ENCODE measurements around the gene PDIK1L. TPM values are rescaled to one million over a fixed set of nuclear protein-coding genes. Genes with fewer than 3 reads are reported as not detected.
A peak's percentile ranks its signal among the peaks of the same experiment; 100 is the strongest.

PDIK1L gene
- total RNA-seq, 2 experiments from 2014 or later: 21.0 to 25.8 TPM

- H3K4me1 Mint-ChIP-seq: peaks cover 68% of the 10 kb centered on the region
- ChIA-PET POLR2A (interaction anchor here (0.6 to 1.8 kb wide), 4 partner anchors 12 to 576 kb away, joined by 4 to 9 read pairs (median 6); partner anchors contain the start of gene PDIK1L), CTCF (interaction anchor here (0.6 to 2.6 kb wide), 9 partner anchors 13 to 344 kb away, joined by 3 to 21 read pairs (median 5); partner anchors contain the start of genes PDIK1L and ZNF593)
- DNase-seq: peak; percentile 83
- no peaks in the 10 kb centered on the region for H3K9me3 Mint-ChIP-seq
- peak overlapping the region; percentile 99 for H3K27ac Mint-ChIP-seq
- no peaks in the 10 kb centered on the region for H3K27me3 Mint-ChIP-seq
- peaks cover 31% of the 10 kb centered on the region for H3K36me3 Mint-ChIP-seq (ENCODE audit: low read depth)
- H3K4me3 Mint-ChIP-seq: peak overlapping the region; percentile 80
Observed at GRCh38 chr1:26126321-26127084, 14.9 kb downstream of the PDIK1L start.

GRCh38 chr1:26127235-26128163 lies 15.9 kb downstream of the PDIK1L start:
- H3K4me1 Mint-ChIP-seq: peaks cover 66% of the 10 kb centered on the region
- peaks cover 22% of the 10 kb centered on the region for H3K36me3 Mint-ChIP-seq (ENCODE audit: low read depth)
- no peak for DNase-seq

GRCh38 chr1:26129778-26130177 lies 18.2 kb downstream of the PDIK1L start:
- no peaks in the 10 kb centered on the region for H3K27me3 Mint-ChIP-seq

More at GRCh38 chr1:26127235-26128163, 15.9 kb downstream of the PDIK1L start:
- no peaks in the 10 kb centered on the region for H3K9me3 Mint-ChIP-seq
- ChIA-PET CTCF (interaction anchor here (0.6 to 2.6 kb wide), 8 partner anchors 10 to 236 kb away, joined by 3 to 21 read pairs (median 4); partner anchors contain the start of genes PDIK1L and ZNF593), POLR2A (interaction anchor here (1.4 to 1.8 kb wide), 2 partner anchors 11 to 15 kb away, joined by 7 to 9 read pairs; partner anchors contain the start of gene PDIK1L)
- H3K27me3 Mint-ChIP-seq: no peaks in the 10 kb centered on the region
- H3K4me3 Mint-ChIP-seq: peak overlapping the region; percentile 80
- peak overlapping the region; percentile 99 for H3K27ac Mint-ChIP-seq

GRCh38 chr1:26130695-26131094 lies 19.1 kb downstream of the PDIK1L start:
- no peaks in the 10 kb centered on the region for H3K9me3 Mint-ChIP-seq
- DNase-seq: no peak
- no peak overlapping the region for H3K4me3 Mint-ChIP-seq
- no peaks in the 10 kb centered on the region for H3K27me3 Mint-ChIP-seq
- peaks cover 7% of the 10 kb centered on the region for H3K36me3 Mint-ChIP-seq (ENCODE audit: low read depth)
- POLR2A ChIA-PET: no interaction called here
- H3K27ac Mint-ChIP-seq: peak overlapping the region; percentile 47
- H3K4me1 Mint-ChIP-seq: peaks cover 40% of the 10 kb centered on the region
- CTCF ChIA-PET: interaction anchor here (0.6 to 1.5 kb wide), 3 partner anchors 12 to 26 kb away, joined by 3 to 5 read pairs (median 4); no protein-coding TSS in a partner anchor

More at GRCh38 chr1:26129778-26130177, 18.2 kb downstream of the PDIK1L start:
- ChIA-PET CTCF (interaction anchor here (0.7 to 1.5 kb wide), 3 partner anchors 15 to 89 kb away, joined by 3 to 5 read pairs (median 3); no protein-coding TSS in a partner anchor), POLR2A (no interaction called here)
- Mint-ChIP-seq H3K27ac (no peak overlapping the region), H3K36me3 (ENCODE audit: low read depth) (peaks cover 11% of the 10 kb centered on the region), H3K4me1 (peaks cover 48% of the 10 kb centered on the region), H3K9me3 (no peaks in the 10 kb centered on the region), H3K4me3 (no peak overlapping the region)
- DNase-seq: no peak

- POLR2A ChIA-PET: no interaction called here
- CTCF ChIA-PET: interaction anchor here (0.7 to 1.6 kb wide), 3 partner anchors 8 to 12 kb away, joined by 3 read pairs; no protein-coding TSS in a partner anchor
Observed at GRCh38 chr1:26132128-26132833, 20.7 kb downstream of the PDIK1L start.

GRCh38 chr1:26132834-26133167 lies 21.2 kb downstream of the PDIK1L start:
- Mint-ChIP-seq H3K27me3 (no peaks in the 10 kb centered on the region), H3K27ac (no peak overlapping the region), H3K4me1 (peaks cover 19% of the 10 kb centered on the region), H3K4me3 (no peak overlapping the region), H3K36me3 (ENCODE audit: low read depth) (peaks cover 2% of the 10 kb centered on the region), H3K9me3 (no peaks in the 10 kb centered on the region)
- DNase-seq: no peak
- ChIA-PET CTCF (interaction anchor here (0.7 to 1.6 kb wide), 4 partner anchors 9 to 12 kb away, joined by 3 to 4 read pairs (median 3); no protein-coding TSS in a partner anchor), POLR2A (no interaction called here)

More at GRCh38 chr1:26132128-26132833, 20.7 kb downstream of the PDIK1L start:
- Mint-ChIP-seq H3K4me3 (no peak overlapping the region), H3K27ac (no peak overlapping the region), H3K4me1 (peaks cover 24% of the 10 kb centered on the region), H3K9me3 (no peaks in the 10 kb centered on the region), H3K36me3 (ENCODE audit: low read depth) (peaks cover 2% of the 10 kb centered on the region), H3K27me3 (no peaks in the 10 kb centered on the region)
- DNase-seq: no peak

- Mint-ChIP-seq H3K27me3 (no peaks in the 10 kb centered on the region), H3K4me3 (no peak overlapping the region), H3K4me1 (peaks cover 17% of the 10 kb centered on the region), H3K27ac (no peak overlapping the region), H3K9me3 (no peaks in the 10 kb centered on the region), H3K36me3 (ENCODE audit: low read depth) (no peaks in the 10 kb centered on the region)
- ChIA-PET CTCF (no interaction called here), POLR2A (no interaction called here)
- no peak for DNase-seq
Observed at GRCh38 chr1:26134466-26134865, 22.8 kb downstream of the PDIK1L start.

- peak overlapping the region; percentile 44 for H3K27ac Mint-ChIP-seq
- no peaks in the 10 kb centered on the region for H3K27me3 Mint-ChIP-seq
- no peak for DNase-seq
- ChIA-PET POLR2A (interaction anchor here (0.8 to 1.1 kb wide), 3 partner anchors 12 to 331 kb away, joined by 3 to 7 read pairs (median 4); partner anchors contain the start of gene PDIK1L), CTCF (interaction anchor here (0.6 to 2.3 kb wide), 11 partner anchors 11 to 275 kb away, joined by 3 to 14 read pairs (median 4); partner anchors contain the start of genes ZNF593 and ZNF593OS)
- no peaks in the 10 kb centered on the region for H3K9me3 Mint-ChIP-seq
- no peaks in the 10 kb centered on the region for H3K36me3 Mint-ChIP-seq (ENCODE audit: low read depth)
- H3K4me1 Mint-ChIP-seq: peaks cover 16% of the 10 kb centered on the region
- H3K4me3 Mint-ChIP-seq: peak overlapping the region; percentile 18
Observed at GRCh38 chr1:26138974-26139558, 27.4 kb downstream of the PDIK1L start.

- H3K27me3 Mint-ChIP-seq: peaks cover 3% of the 10 kb centered on the region
- H3K9me3 Mint-ChIP-seq: no peaks in the 10 kb centered on the region
- H3K27ac Mint-ChIP-seq: no peak overlapping the region
- no peak overlapping the region for H3K4me3 Mint-ChIP-seq
- peaks cover 18% of the 10 kb centered on the region for H3K4me1 Mint-ChIP-seq
- CTCF ChIA-PET: interaction anchor here (0.9 to 1.7 kb wide), 4 partner anchors 13 to 41 kb away, joined by 3 to 6 read pairs (median 3); no protein-coding TSS in a partner anchor
- POLR2A ChIA-PET: no interaction called here
- no peaks in the 10 kb centered on the region for H3K36me3 Mint-ChIP-seq (ENCODE audit: low read depth)
- no peak for DNase-seq
Observed at GRCh38 chr1:26142159-26142558, 30.5 kb downstream of the PDIK1L start.

GRCh38 chr1:26145041-26145959 lies 33.7 kb downstream of the PDIK1L start:
- Mint-ChIP-seq H3K27ac (no peak overlapping the region), H3K27me3 (peaks cover 21% of the 10 kb centered on the region), H3K36me3 (ENCODE audit: low read depth) (no peaks in the 10 kb centered on the region), H3K4me1 (peaks cover 2% of the 10 kb centered on the region), H3K9me3 (no peaks in the 10 kb centered on the region), H3K4me3 (no peak overlapping the region)
- ChIA-PET CTCF (interaction anchor here (0.5 to 3.5 kb wide), 27 partner anchors 10 to 901 kb away, joined by 3 to 44 read pairs (median 5); partner anchors contain the start of genes CEP85, EXTL1, PDIK1L and ZNF593), POLR2A (interaction anchor here (1.0 kb wide), 1 partner anchor 40 kb away, joined by 3 read pairs; no protein-coding TSS in a partner anchor)
- peak; percentile 83 for DNase-seq

- Mint-ChIP-seq H3K4me3 (no peak overlapping the region), H3K27ac (no peak overlapping the region), H3K9me3 (no peaks in the 10 kb centered on the region), H3K27me3 (peaks cover 21% of the 10 kb centered on the region), H3K4me1 (peaks cover 2% of the 10 kb centered on the region), H3K36me3 (ENCODE audit: low read depth) (no peaks in the 10 kb centered on the region)
- no peak for DNase-seq
- ChIA-PET CTCF (interaction anchor here (0.6 to 3.5 kb wide), 14 partner anchors 18 to 486 kb away, joined by 3 to 44 read pairs (median 6); partner anchors contain the start of gene ZNF593), POLR2A (no interaction called here)
Observed at GRCh38 chr1:26145960-26146294, 34.3 kb downstream of the PDIK1L start.

All from activated CD4-positive, alpha-beta T cell treated with anti-CD3 and anti-CD28 coated beads, Interleukin-2, amount 10 ng/mL, durations not matched to agents 7 days and 5 days (primary cell).